Measurements from ENCODE around the gene BDNF.

DNA sequence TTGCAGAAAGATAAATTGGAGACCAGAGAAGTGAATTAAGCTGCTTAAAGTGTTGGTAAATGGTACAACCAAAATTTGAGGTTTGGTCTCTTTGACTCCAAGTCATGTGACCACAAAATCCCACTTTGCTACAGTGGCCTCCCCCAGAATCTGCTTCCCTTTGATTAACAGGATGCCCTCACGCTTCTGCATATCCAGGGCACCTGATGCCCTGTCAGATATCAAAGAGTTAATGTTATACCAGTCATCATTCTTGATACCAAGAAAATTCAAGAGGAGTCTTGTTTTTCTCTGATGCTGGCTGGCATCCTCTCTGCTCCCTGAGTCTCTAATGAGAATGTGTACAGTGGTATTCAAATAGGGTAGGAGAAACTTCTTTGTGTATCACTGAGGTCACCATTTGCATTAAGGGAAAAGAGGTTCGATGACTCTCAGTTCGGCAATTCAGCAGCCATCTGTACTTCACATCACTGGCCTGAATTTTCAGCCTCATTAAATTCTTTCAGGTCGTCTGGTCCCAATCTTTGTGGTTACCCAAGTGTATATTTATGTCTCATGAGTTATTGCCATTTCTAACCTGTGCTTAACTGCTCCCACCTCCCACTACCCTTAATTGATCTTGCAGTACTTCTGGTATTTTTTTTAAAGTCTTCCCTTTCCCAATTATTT lies 73.9 kb downstream of the BDNF start:
- TF ChIP-seq, protein P1, sequence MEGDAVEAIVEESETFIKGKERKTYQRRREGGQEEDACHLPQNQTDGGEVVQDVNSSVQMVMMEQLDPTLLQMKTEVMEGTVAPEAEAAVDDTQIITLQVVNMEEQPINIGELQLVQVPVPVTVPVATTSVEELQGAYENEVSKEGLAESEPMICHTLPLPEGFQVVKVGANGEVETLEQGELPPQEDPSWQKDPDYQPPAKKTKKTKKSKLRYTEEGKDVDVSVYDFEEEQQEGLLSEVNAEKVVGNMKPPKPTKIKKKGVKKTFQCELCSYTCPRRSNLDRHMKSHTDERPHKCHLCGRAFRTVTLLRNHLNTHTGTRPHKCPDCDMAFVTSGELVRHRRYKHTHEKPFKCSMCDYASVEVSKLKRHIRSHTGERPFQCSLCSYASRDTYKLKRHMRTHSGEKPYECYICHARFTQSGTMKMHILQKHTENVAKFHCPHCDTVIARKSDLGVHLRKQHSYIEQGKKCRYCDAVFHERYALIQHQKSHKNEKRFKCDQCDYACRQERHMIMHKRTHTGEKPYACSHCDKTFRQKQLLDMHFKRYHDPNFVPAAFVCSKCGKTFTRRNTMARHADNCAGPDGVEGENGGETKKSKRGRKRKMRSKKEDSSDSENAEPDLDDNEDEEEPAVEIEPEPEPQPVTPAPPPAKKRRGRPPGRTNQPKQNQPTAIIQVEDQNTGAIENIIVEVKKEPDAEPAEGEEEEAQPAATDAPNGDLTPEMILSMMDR (IDR thresholded peaks at IDR 0.05; ENCODE audit: poor library complexity, severe bottlenecking): no peak
- TF ChIP-seq POLR2AphosphoS5 (IDR thresholded peaks at IDR 0.05) (no peak), EZH2 (IDR thresholded peaks at IDR 0.05; ENCODE audit: borderline replicate concordance, insufficient read depth, low read length, poor library complexity, severe bottlenecking) (no peak), EP300 (conservative IDR thresholded peaks at IDR 0.05; ENCODE audit: poor library complexity, severe bottlenecking) (no peak), MXI1 (conservative IDR thresholded peaks at IDR 0.05; ENCODE audit: poor library complexity, severe bottlenecking) (no peak), TAF1 (IDR thresholded peaks at IDR 0.05; ENCODE audit: low read depth) (no peak), SMC3 (conservative IDR thresholded peaks at IDR 0.05; ENCODE audit: poor library complexity) (no peak), RAD21 (conservative IDR thresholded peaks at IDR 0.05) (no peak)
- TF ChIP-seq, protein P2, sequence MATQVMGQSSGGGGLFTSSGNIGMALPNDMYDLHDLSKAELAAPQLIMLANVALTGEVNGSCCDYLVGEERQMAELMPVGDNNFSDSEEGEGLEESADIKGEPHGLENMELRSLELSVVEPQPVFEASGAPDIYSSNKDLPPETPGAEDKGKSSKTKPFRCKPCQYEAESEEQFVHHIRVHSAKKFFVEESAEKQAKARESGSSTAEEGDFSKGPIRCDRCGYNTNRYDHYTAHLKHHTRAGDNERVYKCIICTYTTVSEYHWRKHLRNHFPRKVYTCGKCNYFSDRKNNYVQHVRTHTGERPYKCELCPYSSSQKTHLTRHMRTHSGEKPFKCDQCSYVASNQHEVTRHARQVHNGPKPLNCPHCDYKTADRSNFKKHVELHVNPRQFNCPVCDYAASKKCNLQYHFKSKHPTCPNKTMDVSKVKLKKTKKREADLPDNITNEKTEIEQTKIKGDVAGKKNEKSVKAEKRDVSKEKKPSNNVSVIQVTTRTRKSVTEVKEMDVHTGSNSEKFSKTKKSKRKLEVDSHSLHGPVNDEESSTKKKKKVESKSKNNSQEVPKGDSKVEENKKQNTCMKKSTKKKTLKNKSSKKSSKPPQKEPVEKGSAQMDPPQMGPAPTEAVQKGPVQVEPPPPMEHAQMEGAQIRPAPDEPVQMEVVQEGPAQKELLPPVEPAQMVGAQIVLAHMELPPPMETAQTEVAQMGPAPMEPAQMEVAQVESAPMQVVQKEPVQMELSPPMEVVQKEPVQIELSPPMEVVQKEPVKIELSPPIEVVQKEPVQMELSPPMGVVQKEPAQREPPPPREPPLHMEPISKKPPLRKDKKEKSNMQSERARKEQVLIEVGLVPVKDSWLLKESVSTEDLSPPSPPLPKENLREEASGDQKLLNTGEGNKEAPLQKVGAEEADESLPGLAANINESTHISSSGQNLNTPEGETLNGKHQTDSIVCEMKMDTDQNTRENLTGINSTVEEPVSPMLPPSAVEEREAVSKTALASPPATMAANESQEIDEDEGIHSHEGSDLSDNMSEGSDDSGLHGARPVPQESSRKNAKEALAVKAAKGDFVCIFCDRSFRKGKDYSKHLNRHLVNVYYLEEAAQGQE (IDR thresholded peaks at IDR 0.05; ENCODE audit: borderline replicate concordance): no peak

All from neural cell (in vitro differentiated cells).